Activated CD8-positive, alpha-beta T cell treated with anti-CD3 and anti-CD28 coated beads, Interleukin-2, amount 10 ng/mL, durations not matched to agents 7 days and 5 days (primary cell): ENCODE measurements around the gene ACD. TPM values are rescaled to one million over a fixed set of nuclear protein-coding genes. Genes with fewer than 3 reads are reported as not detected.

Experiments
- ATAC-seq: fragments of 150-1000 bp; cut with Tn5 transposase; one replicate; pipeline ENCODE4 v1.10.0; 2021; ENCODE audit warnings: moderate library complexity
- CTCF ChIA-PET: fragments of 350-600 bp; sonication (Branson Sonifier 250); formaldehyde crosslinking; loops from one replicate; lab custom pipeline; 2021; ENCODE audit warnings: antibody characterized with exemption; lab: Charles Lee
- POLR2A ChIA-PET: fragments of 350-600 bp; sonication (Branson Sonifier 250); formaldehyde crosslinking; loops from one replicate; lab custom pipeline; 2021; ENCODE audit warnings: antibody characterized with exemption; lab: Charles Lee
- DNase-seq: peaks from one replicate; pipeline ENCODE4 v3.0.0-alpha.2; 2020
- H3K27ac Mint-ChIP-seq: one replicate; pipeline ENCODE4 v1.8.0; 2021; ENCODE audit warnings: mild to moderate bottlenecking, mixed read lengths
- H3K27me3 Mint-ChIP-seq: one replicate; pipeline ENCODE4 v1.8.0; 2021; ENCODE audit warnings: low read depth, mixed read lengths
- H3K36me3 Mint-ChIP-seq: one replicate; pipeline ENCODE4 v1.8.0; 2021; ENCODE audit warnings: low read depth, mixed read lengths
- H3K4me1 Mint-ChIP-seq: one replicate; pipeline ENCODE4 v1.8.0; 2021; ENCODE audit warnings: low read depth, mixed read lengths
- H3K4me3 Mint-ChIP-seq: one replicate; pipeline ENCODE4 v1.8.0; 2021; ENCODE audit warnings: mild to moderate bottlenecking, mixed read lengths
- H3K9me3 Mint-ChIP-seq: one replicate; pipeline ENCODE4 v1.8.0; 2022; ENCODE audit warnings: mixed read lengths; ENCODE audit not compliant: insufficient read depth
- total RNA-seq, 2 experiments: library from RNA; stranded (reverse); gene quantifications; one replicate each; pipeline ENCODE4 v1.2.3, GENCODE V29; 2021

Gene ACD
- total RNA-seq, 2 experiments from 2014 or later, result 51.4 to 51.6 TPM

DNA sequence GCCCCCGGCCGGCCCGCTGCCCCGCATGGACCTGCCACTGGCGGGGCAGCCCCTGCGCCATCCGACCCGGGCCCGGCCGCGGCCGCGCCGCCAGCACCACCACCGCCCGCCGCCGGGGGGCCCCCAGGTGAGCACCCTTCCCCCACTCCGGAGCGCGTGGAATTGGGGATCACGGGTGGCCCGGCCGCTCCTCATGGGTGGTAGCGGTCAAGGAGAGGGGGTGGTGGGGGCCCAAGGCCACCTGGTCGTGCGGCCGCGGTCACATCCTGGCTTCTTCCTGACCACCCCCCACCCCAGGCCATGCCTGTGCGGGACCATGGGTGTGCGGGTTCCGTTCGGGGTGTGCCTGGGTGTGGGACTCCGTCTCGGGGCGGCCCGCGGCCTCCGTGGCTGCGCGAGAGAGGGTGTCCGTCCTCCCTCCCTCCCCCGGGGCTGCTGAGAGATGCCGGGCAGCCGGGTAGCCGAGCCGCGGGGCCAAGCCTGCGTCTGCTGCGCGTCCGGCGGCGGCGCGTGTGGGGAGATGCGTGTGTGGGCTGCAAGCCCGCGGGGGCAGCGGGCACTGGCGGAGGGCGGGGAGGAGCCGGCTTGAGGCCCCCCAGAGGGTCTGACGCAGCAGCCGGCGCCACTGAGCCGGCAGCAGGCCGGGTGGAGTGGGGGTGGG is 6.8 kb downstream of the ACD start:
- Mint-ChIP-seq H3K27me3 (no peaks in the 10 kb centered on the region), H3K9me3 (no peaks in the 10 kb centered on the region), H3K27ac (no peak overlapping the region), H3K4me3 (no peak overlapping the region), H3K36me3 (peaks cover 55% of the 10 kb centered on the region), H3K4me1 (peaks cover 14% of the 10 kb centered on the region)
- ATAC-seq, result no peak
- ChIA-PET CTCF (no interaction called here), POLR2A (no interaction called here)
- no peak for DNase-seq

- Mint-ChIP-seq H3K4me3 (no peak overlapping the region), H3K9me3 (no peaks in the 10 kb centered on the region), H3K27ac (no peak overlapping the region), H3K36me3 (peaks cover 52% of the 10 kb centered on the region), H3K27me3 (no peaks in the 10 kb centered on the region), H3K4me1 (peaks cover 11% of the 10 kb centered on the region)
- CTCF ChIA-PET, result interaction anchor here (0.8 kb wide), 1 partner anchor 91 kb away, joined by 4 read pairs; no protein-coding TSS in a partner anchor
- no peak for ATAC-seq
- DNase-seq, result no peak
- POLR2A ChIA-PET, result no interaction called here
These were observed 7.4 kb downstream of the ACD start for GRCh38 chr16:67652578-67653127.

- no peaks in the 10 kb centered on the region for H3K27me3 Mint-ChIP-seq
- DNase-seq (no peak), ATAC-seq (no peak)
- POLR2A ChIA-PET, result interaction anchor here (7.9 kb wide), 1 partner anchor 7 kb away, joined by 71 read pairs; the partner anchor contains the start of genes ACD and PARD6A
- peak overlapping the region; percentile 78 for H3K27ac Mint-ChIP-seq
- CTCF ChIA-PET, result interaction anchor here (1.2 to 1.3 kb wide), 2 partner anchors 88 to 90 kb away, joined by 3 read pairs; partner anchors contain the start of gene CTCF
- peaks cover 14% of the 10 kb centered on the region for H3K4me1 Mint-ChIP-seq
- H3K9me3 Mint-ChIP-seq, result no peaks in the 10 kb centered on the region
- no peak overlapping the region for H3K4me3 Mint-ChIP-seq
- peaks cover 55% of the 10 kb centered on the region for H3K36me3 Mint-ChIP-seq
These were observed 8.2 kb downstream of the ACD start for GRCh38 chr16:67651847-67652246.

DNA sequence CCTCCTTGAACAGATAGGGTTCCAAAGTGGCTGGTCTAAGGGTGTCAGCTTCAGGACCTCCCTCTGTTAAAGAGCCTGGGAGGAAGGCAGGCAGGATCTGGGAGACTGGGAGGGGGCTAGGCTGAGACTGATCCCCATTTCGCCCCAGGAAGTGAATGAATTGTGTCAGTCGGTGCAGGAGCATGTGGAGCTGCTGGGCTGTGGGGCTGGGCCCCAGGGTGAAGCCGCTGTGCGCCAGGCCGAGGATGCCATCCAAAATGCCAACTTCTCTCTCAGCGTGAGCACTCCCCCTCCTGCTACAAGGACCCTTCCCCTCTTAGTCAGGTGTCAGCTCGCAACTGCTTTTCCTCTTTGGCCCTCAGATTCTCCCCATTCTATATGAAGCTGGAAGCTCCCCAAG is 9.0 kb downstream of the ACD start:
- no peak for DNase-seq
- H3K4me3 Mint-ChIP-seq, result no peak overlapping the region

GRCh38 chr16:67650023-67650422 is 10.0 kb downstream of the ACD start:
- no peaks in the 10 kb centered on the region for H3K27me3 Mint-ChIP-seq
- peak overlapping the region; percentile 15 for H3K27ac Mint-ChIP-seq
- ATAC-seq, result no peak
- CTCF ChIA-PET, result no interaction called here
- H3K4me3 Mint-ChIP-seq, result no peak overlapping the region
- peaks cover 19% of the 10 kb centered on the region for H3K4me1 Mint-ChIP-seq
- no peak for DNase-seq
- H3K36me3 Mint-ChIP-seq, result peaks cover 55% of the 10 kb centered on the region
- POLR2A ChIA-PET, result interaction anchor here (7.9 kb wide), 1 partner anchor 9 kb away, joined by 71 read pairs; the partner anchor contains the start of genes ACD and PARD6A
- H3K9me3 Mint-ChIP-seq, result no peaks in the 10 kb centered on the region

More for the DNA sequence above, 9.0 kb downstream of the ACD start:
- Mint-ChIP-seq H3K27me3 (no peaks in the 10 kb centered on the region), H3K27ac (no peak overlapping the region), H3K36me3 (peaks cover 58% of the 10 kb centered on the region), H3K4me1 (peaks cover 19% of the 10 kb centered on the region), H3K9me3 (no peaks in the 10 kb centered on the region)
- ChIA-PET POLR2A (interaction anchor here (7.9 kb wide), 1 partner anchor 8 kb away, joined by 71 read pairs; the partner anchor contains the start of genes ACD and PARD6A), CTCF (interaction anchor here (0.9 to 1.3 kb wide), 3 partner anchors 88 to 104 kb away, joined by 3 read pairs; partner anchors contain the start of gene CTCF)
- no peak for ATAC-seq

DNA sequence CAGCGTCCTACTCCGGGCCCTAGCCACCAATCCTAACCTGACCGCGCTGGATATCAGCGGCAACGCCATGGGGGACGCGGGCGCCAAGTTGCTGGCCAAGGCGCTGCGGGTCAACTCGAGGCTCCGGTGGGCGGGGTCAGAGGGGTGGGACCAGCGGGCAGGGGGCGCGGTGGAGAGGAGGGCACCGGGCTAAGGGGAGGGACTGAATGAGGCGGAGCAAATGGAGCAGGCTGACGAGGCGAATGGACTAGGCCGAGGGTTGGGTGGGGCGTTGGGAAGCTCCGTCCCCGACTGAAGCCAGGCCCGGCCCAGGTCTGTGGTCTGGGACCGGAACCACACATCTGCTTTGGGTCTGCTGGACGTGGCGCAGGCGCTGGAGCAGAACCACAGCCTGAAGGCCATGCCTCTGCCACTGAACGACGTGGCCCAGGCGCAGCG is 10.5 kb downstream of the ACD start:
- no peaks in the 10 kb centered on the region for H3K9me3 Mint-ChIP-seq
- CTCF ChIA-PET, result no interaction called here
- peaks cover 52% of the 10 kb centered on the region for H3K36me3 Mint-ChIP-seq
- no peak overlapping the region for H3K4me3 Mint-ChIP-seq
- POLR2A ChIA-PET, result interaction anchor here (7.9 kb wide), 1 partner anchor 9 kb away, joined by 71 read pairs; the partner anchor contains the start of genes ACD and PARD6A
- DNase-seq (no peak), ATAC-seq (no peak)
- H3K27me3 Mint-ChIP-seq, result no peaks in the 10 kb centered on the region
- no peak overlapping the region for H3K27ac Mint-ChIP-seq
- H3K4me1 Mint-ChIP-seq, result peaks cover 20% of the 10 kb centered on the region

DNA sequence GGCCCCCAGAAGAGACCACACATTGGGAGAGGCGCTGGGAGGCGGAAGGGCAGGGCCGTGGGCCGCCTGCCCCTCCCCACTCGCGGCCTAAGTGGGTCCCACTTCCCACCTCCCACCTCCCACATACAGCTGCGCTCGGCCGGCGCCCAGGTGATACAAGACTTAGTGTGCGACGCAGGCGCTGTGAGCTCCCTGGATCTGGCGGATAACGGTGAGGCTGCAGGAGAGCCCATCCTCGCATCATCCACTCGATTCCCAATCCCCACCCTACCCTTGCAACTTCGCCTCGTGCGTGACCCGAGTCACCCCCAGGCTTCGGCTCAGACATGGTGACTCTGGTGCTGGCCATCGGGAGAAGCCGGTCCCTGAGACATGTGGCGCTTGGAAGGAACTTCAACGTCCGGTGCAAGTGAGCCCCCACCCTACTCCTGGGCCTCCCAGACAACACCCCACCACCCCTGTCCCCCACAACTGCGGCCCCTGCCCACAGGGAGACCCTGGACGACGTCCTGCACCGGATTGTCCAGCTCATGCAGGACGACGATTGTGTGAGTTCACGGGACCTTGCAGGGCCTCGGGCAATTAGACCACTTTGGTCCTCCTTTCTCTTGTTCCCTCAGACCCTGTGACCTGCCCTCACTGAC is 11.2 kb downstream of the ACD start:
- ChIA-PET CTCF (interaction anchor here (1.2 kb wide), 1 partner anchor 102 kb away, joined by 4 read pairs; no protein-coding TSS in a partner anchor), POLR2A (interaction anchor here (7.9 kb wide), 1 partner anchor 10 kb away, joined by 71 read pairs; the partner anchor contains the start of genes ACD and PARD6A)
- Mint-ChIP-seq H3K36me3 (peaks cover 49% of the 10 kb centered on the region), H3K4me3 (no peak overlapping the region), H3K4me1 (peaks cover 25% of the 10 kb centered on the region), H3K27me3 (no peaks in the 10 kb centered on the region), H3K27ac (no peak overlapping the region), H3K9me3 (no peaks in the 10 kb centered on the region)
- ATAC-seq (no peak), DNase-seq (no peak)

DNA sequence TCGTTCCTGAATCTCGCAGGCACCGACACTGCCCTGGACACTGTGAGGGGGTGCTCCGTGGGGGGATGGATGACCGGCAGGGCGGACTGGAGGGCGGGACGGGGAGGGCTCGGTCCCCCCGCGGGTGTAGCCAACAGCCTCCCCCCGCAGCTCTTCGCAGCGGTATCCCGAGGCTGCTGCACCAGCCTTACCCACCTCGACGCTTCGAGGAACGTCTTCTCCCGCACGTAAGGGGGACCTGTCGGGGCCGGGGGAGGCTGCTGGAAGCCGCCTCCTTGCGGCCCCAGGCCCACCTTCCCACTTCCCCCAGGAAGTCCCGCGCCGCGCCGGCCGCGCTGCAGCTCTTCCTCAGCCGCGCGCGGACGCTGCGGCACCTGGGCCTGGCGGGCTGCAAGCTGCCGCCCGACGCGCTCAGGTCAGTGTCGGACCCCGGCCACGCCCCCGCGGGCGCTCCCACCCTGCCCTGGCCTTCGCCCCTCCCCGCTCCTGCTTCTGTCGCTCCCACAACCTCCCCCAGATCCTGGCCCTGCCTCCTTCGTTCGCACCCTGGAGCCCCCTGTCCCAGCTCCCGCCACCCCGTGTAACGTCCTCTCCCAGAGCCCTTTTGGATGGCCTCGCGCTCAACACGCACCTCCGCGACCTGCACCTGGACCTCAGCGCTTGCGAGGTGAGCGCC is 11.8 kb downstream of the ACD start:
- peaks cover 27% of the 10 kb centered on the region for H3K4me1 Mint-ChIP-seq
- no peaks in the 10 kb centered on the region for H3K9me3 Mint-ChIP-seq
- no peak overlapping the region for H3K4me3 Mint-ChIP-seq
- ChIA-PET CTCF (interaction anchor here (1.2 to 7.4 kb wide), 2 partner anchors 86 to 101 kb away, joined by 4 to 123 read pairs; partner anchors contain the start of gene CTCF), POLR2A (interaction anchor here (0.5 to 7.9 kb wide), 2 partner anchors 11 to 374 kb away, joined by 3 to 71 read pairs; partner anchors contain the start of genes ACD and PARD6A)
- DNase-seq, result no peak
- no peak for ATAC-seq
- H3K27ac Mint-ChIP-seq, result no peak overlapping the region
- H3K36me3 Mint-ChIP-seq, result peaks cover 47% of the 10 kb centered on the region
- H3K27me3 Mint-ChIP-seq, result no peaks in the 10 kb centered on the region

GRCh38 chr16:67647681-67648080 is 12.4 kb downstream of the ACD start:
- Mint-ChIP-seq H3K4me1 (peaks cover 27% of the 10 kb centered on the region), H3K27ac (no peak overlapping the region), H3K27me3 (no peaks in the 10 kb centered on the region), H3K36me3 (peaks cover 47% of the 10 kb centered on the region), H3K9me3 (no peaks in the 10 kb centered on the region), H3K4me3 (no peak overlapping the region)
- ChIA-PET POLR2A (interaction anchor here (0.5 to 7.9 kb wide), 2 partner anchors 11 to 374 kb away, joined by 3 to 71 read pairs; partner anchors contain the start of genes ACD and PARD6A), CTCF (interaction anchor here (7.4 to 10.1 kb wide), 2 partner anchors 85 to 102 kb away, joined by 123 to 245 read pairs; partner anchors contain the start of gene CTCF)
- ATAC-seq (no peak), DNase-seq (no peak)

GRCh38 chr16:67647111-67647651 is 12.9 kb downstream of the ACD start:
- no peaks in the 10 kb centered on the region for H3K27me3 Mint-ChIP-seq
- DNase-seq, result no peak
- H3K36me3 Mint-ChIP-seq, result peaks cover 44% of the 10 kb centered on the region
- peak overlapping the region; percentile 30 for H3K27ac Mint-ChIP-seq
- ChIA-PET CTCF (interaction anchor here (7.4 to 10.1 kb wide), 3 partner anchors 85 to 126 kb away, joined by 123 to 245 read pairs (median 129); partner anchors contain the start of gene CTCF), POLR2A (interaction anchor here (7.9 kb wide), 1 partner anchor 12 kb away, joined by 71 read pairs; the partner anchor contains the start of genes ACD and PARD6A)
- ATAC-seq, result no peak
- H3K4me3 Mint-ChIP-seq, result no peak overlapping the region
- no peaks in the 10 kb centered on the region for H3K9me3 Mint-ChIP-seq
- peaks cover 27% of the 10 kb centered on the region for H3K4me1 Mint-ChIP-seq
